DMS79 treated with DMSO at 0.1 percent for 48 hours (cell line): ENCODE measurements around the gene RAMP3.

Experiments used
- DNase-seq: peaks from one replicate; lab custom pipeline; 2025; lab: John Stamatoyannopoulos, UW

Gene RAMP3

DNA sequence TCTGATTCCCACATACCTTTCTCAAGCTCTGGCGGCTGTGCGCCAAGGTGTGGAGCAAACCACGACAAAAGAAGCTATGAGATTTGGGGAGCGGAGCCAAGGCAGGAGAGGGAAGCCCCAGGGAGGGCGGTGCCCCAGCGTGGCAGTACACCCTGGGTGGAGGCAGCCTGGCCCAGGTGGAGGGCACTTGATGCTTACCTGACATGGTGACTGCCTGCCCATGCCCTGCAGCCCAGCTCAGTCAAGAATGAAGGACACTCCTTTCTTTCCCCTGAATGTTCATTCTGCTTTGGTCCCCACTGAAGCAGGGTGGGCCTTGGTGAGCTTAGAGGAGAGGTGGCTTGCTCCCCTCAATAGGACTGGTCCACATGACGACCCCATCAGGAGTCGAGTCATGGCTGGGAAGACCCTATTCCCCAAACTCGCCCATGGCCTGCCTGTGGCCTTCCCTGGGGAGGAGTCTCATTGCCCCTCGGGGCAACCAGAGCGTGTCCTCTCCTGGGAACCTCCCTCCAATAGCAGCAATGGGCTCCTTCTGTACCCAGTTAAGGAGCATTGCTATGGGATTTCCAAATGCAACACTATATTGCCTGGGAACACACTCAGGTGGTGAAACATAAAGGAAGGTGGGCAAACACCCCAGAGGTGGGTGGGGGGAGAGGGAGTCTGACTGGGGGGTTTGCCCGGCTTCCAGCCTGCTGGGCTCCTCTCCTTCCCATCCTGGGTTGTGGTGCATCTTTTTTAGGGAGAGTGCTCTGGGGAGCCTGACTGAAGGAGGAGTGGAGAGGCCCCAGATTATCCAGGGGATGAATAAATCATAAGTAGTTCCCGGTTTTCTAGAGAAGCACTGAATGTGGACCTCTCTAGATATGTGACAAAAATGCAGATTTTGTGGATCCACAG lies 22.7 kb downstream of the RAMP3 start:
- DNase-seq: no peak

GRCh38 chr7:45181286-45181960 lies 23.8 kb downstream of the RAMP3 start:
- DNase-seq: no peak

DNA sequence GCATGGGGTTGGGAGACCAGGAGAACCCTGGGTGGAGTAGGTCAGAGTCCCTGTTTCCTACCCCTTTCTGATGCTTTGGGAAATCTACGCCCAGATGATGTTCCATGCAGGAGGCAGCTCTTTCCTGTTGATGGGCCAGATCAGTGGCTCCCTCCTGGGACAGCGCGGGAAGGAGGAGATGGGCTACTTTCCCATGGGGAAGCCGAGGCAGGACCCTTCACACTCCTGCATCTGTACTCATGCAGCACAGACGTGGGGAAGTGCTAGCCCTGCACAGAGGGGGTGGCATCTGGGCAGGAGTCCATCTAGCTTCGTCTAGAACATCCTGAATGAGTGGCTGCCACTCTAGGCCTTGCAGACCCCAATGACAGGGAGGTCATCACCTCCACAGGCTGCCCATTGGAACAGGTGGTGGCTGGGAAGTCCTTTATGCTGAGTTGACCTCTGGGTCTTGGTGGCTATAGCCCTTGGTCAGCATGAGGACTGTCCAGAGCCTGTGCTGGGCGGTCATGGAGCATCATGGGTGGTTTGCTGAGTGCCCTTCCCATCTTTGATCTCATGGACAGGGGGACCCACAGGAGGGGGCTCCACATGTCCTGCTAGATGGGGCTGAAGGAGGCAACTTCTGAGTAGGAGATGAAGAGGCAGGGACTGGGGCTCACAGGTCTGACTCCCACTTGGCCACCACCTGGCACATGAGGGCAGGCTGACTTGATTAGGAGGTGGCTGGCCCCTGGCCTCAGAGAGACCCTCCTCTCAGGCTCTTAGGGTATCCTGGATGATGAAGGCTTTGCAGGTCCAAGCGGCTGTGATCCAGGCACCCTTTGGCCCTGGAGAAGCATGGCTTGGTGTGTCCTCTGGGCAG lies 24.6 kb downstream of the RAMP3 start:
- no peak for DNase-seq

GRCh38 chr7:45182856-45183710 lies 25.5 kb downstream of the RAMP3 start:
- DNase-seq: no peak

- DNase-seq: no peak
Measured at GRCh38 chr7:45183711-45184210, 26.2 kb downstream of the RAMP3 start.

GRCh38 chr7:45184326-45185027 lies 26.9 kb downstream of the RAMP3 start:
- DNase-seq: no peak

DNA sequence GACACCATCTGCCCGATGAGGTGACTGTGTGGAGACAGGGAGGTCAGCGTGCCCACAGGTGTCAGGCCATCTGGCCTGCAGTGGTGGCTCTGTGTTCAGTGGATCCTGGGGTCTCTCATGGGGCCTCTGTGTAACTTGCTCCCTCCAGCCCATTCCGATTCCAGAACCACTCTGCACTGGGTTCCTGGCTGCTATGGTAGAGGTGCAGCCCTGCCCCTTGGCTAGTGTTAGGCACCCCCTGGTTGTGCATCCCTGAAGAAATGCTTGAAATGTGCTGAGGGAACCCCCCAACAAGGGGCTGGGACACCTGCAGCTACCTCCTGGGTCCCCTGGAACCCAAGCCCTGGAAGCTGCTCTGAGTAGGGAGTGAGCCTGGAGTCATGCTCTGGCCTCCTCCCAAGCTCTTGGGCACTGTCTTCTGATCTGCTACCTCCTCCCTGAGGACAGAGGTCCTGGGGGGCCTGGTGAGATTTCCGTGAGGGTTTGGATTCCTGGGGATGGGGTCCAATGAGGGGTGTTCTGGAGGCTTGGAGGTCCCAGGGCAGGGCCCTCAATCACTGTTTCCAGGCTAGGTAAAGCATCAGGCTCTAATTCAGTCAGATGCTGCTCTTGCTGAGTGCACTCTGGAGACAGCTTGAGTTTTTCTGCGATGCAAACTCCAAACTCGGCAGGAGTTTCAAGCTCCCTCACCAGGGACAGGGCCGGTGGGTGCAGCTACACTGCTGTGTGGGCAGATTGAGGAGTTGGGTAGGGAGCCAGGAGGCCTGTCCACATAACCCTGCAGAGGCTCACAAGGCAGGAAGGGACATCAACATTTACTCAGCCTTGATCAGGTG lies 27.7 kb downstream of the RAMP3 start:
- DNase-seq: no peak

DNA sequence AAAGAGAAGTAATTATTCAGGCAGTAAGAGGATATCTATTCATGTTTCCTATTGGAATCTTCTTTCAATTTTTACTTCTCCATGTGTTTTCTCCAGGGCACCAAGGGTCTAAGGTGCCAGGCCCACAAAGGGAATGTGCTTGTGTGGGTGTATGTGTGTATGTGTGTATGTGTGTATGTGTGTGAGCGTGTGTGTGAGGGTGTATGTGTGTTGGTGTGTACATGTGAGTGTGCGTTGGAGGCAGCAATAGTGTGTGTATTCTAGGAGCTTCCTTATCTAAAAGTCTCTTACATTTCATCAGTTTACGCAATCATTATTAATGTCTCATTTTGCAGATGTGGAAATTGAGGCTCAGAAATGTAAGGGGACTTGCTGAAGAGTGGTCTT lies 28.3 kb downstream of the RAMP3 start:
- DNase-seq: no peak

DNA sequence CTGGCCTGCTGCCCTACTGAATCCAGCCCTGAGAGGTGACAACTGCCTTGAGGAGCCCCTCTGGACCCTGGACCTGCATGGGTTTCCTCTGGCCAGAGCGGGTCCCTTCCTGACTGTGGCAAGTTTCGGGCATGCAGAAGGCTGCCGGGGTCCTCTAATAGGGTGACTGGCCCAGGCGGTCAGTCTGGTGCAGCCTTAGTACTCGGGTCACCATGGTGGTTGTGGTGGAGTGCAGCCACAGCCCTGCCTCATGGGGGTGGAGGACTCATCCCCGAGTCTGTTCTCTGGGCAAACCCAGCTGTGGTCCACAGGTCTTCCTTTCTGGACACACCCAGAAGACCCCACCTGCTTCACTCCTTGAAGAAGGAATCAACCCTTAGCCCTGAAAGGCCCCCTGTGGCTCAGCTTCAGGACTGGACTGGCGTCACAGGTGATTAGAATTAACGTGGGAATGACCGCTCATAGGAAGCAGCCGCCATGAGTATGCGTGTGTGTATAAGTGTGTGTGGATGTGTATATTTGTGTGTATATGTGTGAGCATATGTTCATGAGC lies 28.7 kb downstream of the RAMP3 start:
- DNase-seq: no peak

DNA sequence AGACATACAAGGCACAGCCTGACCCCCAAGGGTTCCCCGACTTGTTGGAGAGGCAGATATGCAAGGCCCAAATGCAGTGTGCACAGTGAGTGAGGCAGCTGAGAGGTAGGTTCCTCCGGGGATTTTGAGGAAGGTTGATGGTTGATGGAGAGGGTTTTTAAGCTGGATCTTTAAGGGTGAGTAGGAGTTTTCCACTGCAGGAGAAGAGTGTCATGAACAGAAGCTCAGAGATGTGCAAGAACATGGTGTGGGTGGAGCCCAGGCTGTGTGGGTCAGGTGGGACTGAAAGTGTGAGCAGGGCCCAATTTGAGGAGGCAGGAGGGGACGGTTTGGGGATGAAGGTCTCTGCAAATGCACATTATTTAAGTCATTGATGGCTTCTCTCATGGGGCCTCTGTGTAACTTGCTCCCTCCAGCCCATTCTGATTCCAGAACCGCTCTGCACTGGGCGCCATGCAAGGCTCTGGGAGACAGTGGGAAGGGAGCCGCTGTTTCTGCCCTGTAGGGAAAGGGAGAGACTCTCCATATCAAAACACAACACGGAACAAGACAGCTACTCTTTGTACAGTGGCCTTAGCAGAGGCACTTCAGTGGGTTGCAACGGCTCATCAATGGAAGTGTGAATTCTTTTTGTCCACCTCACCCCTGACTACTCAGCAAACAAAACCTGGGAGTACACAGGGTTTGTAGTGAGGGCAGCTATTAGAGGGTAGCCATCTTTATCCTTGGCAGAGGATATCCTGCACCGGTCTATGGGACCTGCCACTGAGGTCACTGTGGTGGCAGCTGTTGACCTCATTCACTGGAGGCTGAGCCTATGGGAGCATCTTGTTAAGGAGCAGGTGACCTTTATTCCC lies 29.7 kb downstream of the RAMP3 start:
- no peak for DNase-seq

DNA sequence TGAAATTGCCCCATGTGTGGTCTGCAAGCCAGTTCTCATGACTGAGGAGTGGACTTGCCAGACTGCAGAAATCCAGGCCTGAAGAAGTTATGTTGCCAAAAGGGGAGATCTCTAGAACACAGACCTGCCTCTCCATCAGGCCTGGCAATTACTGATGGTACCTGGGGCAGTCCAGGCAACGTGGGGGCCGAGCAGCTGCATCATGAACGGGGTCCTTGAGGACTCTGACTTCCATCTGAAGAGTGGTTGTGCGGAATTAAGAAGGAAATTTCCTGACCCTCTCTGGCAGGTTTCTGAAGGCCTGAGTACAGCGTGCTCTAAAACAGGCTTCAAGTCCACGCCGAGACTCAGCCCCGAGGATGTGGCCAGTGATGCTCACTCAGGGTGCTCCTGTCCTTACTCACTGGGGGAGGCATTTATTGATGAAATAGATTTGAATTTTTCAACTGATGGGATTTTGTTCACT lies 30.4 kb downstream of the RAMP3 start:
- no peak for DNase-seq

GRCh38 chr7:45188736-45189135 lies 31.1 kb downstream of the RAMP3 start:
- DNase-seq: no peak

- DNase-seq: no peak
Measured at GRCh38 chr7:45189151-45189970, 31.8 kb downstream of the RAMP3 start.

DNA sequence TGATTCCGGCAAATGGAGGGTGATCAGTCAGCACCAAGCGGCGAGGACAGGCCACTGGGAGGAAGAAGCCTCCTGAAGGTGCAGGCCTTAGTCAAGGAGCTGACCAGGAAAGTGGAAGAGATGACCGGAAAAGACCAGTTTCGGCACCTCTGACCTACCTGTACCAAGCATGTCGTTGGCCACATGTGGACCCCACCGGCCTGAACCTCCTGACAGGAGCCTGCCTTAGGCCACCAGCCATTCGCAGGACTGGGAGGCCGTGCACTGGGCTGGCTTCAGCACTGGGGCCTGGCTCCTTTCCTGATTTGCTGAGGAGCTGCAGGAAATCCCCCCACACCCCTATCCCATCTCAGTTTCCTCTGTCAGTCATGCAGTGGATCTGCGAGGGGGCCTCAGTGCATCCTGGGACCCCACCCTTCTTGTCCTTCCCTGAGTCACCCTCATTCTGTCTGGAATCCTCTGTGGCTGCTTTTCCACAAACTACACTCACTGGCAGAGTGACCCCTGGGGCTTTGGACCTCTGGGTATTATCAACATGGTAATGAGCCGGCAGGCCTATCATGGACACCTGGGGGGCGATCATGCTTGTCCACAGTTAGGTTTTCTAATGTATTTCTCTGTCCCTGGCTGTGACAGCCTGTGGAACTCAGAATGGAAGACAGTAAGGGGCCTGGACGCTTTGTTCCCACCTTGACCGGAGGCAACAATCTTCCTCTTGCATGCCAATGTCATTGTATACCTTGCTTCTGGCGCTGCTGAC lies 33.0 kb downstream of the RAMP3 start:
- DNase-seq: no peak

GRCh38 chr7:45191396-45191795 lies 33.8 kb downstream of the RAMP3 start:
- no peak for DNase-seq

DNA sequence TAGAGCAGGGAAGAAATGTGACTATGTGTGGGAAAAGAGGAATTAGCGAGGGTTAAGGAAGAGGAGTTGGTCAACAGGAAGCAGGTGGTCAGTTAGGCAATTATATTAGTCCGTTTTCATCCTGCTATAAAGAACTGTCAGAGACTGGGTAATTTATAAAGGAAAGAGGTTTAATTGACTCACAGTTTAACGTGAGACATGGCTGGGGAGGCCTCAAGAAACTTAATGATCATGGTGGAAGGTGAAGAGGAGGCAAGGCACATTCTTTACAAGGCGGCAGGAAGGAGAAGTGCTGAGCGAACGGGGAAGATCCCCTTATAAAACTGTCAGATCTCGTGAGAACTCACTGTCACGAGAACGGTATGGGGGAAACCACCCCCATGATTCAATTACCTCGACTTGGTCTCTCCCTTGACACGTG lies 35.0 kb downstream of the RAMP3 start:
- DNase-seq: no peak

- no peak for DNase-seq
Measured at GRCh38 chr7:45193828-45194227, 36.2 kb downstream of the RAMP3 start.
